Posterior cingulate gyrus (tissue), 11 donors: Measurements from ENCODE around the gene ZBTB45.

Source experiments
- DNase-seq, 10 donors: peaks; one replicate each; pipeline versions ENCODE4 v3.0.0 to v3.0.0-alpha.2; 2020 to 2021; ENCODE audit warnings: mixed read lengths in 3 of 10
- intact Hi-C: fragments of 100-400 bp; cut with DNase I; formaldehyde crosslinking; loops from one replicate; pipeline ENCODE4 v1.15.1; 2023

The ZBTB45 gene

GRCh38 chr19:58519355-58520256 is at the start of gene ZBTB45:
ZBTB45 (minus strand) TSS chr19:58519810; CDS start chr19:58517673, 2,137 bp downstream.
- intact Hi-C loops = loop anchor here (2.0 kb wide), 1 partner anchor 79 kb away; the partner anchor contains the start of gene ZNF132

GRCh38 chr19:58568453-58569130 is 49.0 kb upstream of the ZBTB45 start:
- DNase-seq = peak in 2 of 10 donors; percentile 18 to 43
- intact Hi-C loops = no loop called here

More at GRCh38 chr19:58519355-58520256, at the start of gene ZBTB45:
- peak; percentile 87 to 99 (median 92) for DNase-seq

DNA sequence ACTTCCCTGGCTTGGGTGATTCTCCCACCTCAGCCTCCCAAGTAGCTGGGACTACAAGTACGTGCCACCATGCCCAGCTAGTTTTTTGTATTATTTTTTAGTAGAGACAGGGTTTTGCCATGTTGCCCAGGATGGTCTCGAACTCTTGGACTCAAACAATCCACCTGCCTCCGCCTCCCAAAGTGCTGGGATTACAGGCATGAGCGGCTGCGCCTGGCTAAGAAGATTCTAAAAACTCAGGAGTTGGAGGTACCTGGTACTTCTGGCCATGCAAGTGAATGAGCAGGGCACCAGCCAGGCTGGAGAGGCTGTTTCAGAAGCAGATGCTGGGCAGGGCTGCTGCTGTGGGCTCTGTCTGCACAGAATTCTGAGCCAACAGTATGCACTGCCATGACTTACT is 47.4 kb upstream of the ZBTB45 start:
- intact Hi-C loops = no loop called here
- DNase-seq = peak in 3 of 10 donors; percentile 16 to 28 (median 24)

DNA sequence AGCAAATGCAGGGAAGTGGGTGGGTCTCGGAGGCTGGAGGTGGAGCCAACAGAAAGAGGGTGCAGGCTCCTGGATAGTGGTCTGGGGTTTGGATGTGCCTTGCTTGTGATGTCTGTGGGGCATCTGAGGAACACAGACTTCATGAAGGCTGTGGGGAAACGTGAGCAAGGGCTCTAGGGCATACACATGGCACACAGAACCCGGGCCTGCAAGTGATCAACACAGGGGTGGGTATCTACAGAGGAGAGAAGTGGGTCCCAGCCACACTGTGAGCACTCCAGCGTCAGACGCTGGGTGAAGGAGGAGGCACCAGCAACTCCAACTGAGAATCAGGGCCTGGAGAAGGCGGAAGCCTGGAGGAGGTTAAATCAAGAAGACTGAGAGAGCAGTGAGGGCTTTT is 44.2 kb upstream of the ZBTB45 start:
- intact Hi-C loops = no loop called here
- peak in 2 of 10 donors; percentile 24 to 37 for DNase-seq

DNA sequence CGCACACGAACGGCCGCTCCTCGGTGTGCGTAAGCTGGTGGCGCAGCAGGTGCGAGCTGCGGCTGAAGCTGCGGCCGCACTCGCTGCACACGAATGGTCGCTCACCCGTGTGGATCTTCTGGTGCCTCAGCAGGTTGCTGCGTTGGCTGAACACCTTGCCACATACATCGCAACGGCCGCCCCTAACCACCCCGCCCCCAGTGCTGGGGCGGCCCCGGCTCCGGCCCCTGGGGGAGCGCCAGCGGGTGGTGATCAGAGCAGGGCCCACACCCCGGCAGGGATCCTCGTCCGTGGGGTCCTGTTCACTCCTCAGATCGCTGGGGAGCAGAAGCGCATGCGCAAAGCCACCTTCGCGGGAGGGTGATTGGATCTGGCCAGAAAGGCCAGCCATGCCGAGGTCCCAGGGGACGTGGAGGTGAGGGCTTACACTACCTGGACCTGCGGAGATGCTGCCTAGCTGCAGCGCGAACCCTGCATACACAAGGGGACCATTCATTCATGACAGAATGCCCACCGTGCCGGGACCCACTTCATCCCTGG is 43.5 kb upstream of the ZBTB45 start:
- peak in 7 of 10 donors; percentile 41 to 92 (median 64) for DNase-seq
- intact Hi-C loops = no loop called here

DNA sequence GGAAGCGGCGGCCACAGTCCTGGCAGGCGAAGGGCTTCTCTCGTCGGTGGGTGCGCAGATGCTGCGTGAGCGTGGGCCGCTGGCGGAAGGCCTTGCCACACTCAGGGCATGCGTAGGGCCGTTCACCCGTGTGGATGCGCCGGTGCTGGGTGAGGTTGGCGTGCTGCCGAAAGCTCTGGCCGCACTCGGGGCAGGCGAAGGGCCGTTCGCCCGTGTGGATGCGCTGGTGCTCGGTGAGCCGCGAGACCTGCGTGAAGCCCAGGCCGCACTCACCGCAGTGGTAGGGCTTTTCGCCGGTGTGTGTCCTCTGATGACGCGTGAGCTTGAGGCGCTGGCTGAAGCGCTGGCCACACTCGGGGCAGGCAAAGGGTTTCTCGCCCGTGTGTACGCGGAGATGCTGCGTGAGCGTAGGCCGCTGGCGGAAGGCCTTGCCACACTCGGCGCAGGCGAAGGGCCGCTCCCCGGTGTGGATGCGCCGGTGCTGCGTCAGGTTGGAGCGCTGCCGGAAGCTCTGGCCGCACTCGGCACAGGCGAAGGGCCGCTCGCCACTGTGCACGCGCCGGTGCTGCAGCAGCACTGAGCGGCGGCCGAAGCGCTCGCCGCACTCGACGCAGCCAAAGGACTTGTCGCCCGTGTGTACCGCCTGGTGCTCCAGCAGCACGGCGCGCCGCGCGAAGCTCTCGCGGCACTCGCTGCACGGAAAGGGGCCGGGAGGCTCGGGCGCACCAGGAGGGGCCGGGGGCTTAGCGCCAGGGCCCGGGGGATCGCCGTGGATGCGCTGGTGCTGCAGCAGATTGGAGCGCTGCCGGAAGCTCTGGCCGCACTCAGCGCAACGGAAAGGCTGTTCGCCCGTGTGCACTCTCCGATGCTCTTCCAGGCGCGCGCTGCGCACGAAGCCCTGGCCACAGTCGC is 42.8 kb upstream of the ZBTB45 start:
- DNase-seq = peak in 8 of 10 donors; percentile 35 to 93 (median 54)
- intact Hi-C loops = no loop called here

GRCh38 chr19:58561373-58562121 is 41.9 kb upstream of the ZBTB45 start:
- DNase-seq = peak in 1 of 10 donors; percentile 45
- intact Hi-C loops = no loop called here

- peak in 2 of 10 donors; percentile 16 to 65 for DNase-seq
- intact Hi-C loops = no loop called here
Measured at GRCh38 chr19:58560921-58561320, 41.3 kb upstream of the ZBTB45 start.

GRCh38 chr19:58560007-58560887 is 40.6 kb upstream of the ZBTB45 start:
- DNase-seq = peak in 3 of 10 donors; percentile 40 to 77 (median 40)
- intact Hi-C loops = no loop called here

DNA sequence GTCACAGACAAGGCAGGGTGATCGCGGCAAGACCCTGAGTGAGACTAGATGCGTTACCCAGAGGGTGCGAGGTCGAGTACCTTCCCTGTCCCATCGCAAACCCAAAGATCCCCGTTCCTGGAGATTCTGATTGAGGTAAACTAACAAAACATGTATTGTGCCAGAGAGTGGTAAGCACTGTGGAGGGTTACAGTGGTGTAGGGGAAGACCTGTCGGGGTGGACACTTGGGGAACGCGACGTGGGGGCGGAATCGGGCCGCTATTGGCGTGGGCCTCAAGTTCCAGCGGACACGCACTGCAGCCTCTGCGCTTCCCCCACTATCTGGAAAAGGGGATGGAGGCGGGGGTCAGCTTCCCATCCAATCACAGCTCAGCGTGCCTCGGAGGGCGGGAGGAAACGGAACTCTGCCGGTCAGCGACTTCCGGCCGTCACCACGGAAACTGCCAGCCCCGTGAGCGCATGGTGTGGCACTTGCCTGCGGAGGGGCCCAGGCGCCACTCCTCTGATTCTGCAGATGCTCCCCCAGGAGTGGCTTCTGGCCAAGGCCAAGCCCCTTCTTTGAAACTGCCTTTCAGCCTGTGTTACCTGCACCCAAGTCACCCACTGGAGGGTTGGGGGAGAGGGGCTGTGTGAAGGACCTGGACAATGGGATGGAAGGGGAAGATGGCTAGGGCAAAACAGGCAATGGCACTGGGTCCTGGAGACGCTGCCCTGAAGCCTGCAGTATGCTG is 39.8 kb upstream of the ZBTB45 start:
- intact Hi-C loops = loop anchor here (2.0 kb wide), 1 partner anchor 13 kb away; the partner anchor contains the start of gene MZF1

GRCh38 chr19:58558623-58559274 is 39.1 kb upstream of the ZBTB45 start:
- peak; percentile 95 to 100 (median 98) for DNase-seq
- intact Hi-C loops = loop anchor here (2.0 kb wide), 1 partner anchor 14 kb away; the partner anchor contains the start of gene MZF1

More for the DNA sequence above, 39.8 kb upstream of the ZBTB45 start:
- DNase-seq = peak; percentile 84 to 98 (median 91)

- peak in 4 of 10 donors; percentile 48 to 89 (median 82) for DNase-seq
- intact Hi-C loops = loop anchor here (2.0 kb wide), 1 partner anchor 15 kb away; the partner anchor contains the start of gene MZF1
Measured at GRCh38 chr19:58558066-58558622, 38.5 kb upstream of the ZBTB45 start, which contains the start of gene UBE2M. UBE2M (minus strand) TSS chr19:58558611; CDS start chr19:58558381, 230 bp downstream.

GRCh38 chr19:58557221-58558065 is 37.8 kb upstream of the ZBTB45 start:
- intact Hi-C loops = loop anchor here (2.0 kb wide), 1 partner anchor 15 kb away; the partner anchor contains the start of gene MZF1
- DNase-seq = peak in 2 of 10 donors; percentile 33 to 43

- DNase-seq = peak in 2 of 10 donors; percentile 16 to 24
- intact Hi-C loops = no loop called here
Measured at GRCh38 chr19:58556622-58557220, 37.1 kb upstream of the ZBTB45 start.
